ENCODE measurements around the gene ALDH4A1.

ALDH4A1 gene

DNA sequence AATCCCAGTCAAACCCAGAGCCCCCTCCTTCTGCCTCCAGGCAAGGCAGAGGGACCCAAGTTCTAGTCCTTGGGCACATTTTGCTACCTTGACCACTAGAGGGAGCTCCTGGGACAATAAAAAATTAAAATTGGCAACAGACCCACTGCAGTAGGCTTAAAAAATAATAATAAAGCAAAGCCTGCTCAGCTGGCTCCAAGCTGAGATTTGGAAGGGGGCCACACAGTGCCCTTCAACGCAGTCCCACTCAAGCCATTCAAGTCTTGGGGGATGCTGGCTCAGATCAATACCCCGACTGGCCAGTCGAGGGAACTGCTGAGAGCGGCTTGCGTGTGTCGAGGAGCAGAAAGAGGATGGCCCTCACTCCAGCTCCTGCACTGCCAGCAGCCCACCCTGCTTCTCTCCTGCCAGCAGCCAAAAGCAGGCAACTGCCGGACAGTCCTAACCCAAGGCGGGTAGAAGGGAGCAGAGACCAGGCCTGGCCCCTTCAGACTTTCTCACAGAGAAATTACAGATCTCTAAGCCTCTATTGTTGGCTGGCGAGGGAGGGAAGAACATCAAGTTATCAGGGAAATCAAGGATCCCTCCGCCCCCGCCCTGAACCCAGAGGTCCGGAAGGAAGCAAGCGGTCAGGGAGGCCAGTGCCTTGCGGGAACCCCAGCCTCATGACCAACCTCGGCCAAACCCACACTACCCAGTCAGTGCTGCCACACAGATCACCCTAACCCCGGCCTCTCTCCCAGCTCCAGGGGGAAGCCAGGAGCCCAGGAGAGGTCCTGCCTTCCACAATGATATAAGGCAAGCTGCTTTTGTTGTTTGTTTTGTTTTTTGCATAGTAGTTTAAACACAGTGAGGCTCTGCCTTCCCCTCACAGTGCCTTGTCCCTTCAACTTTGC lies 4.9 kb upstream of the ALDH4A1 start:
- Histone ChIP-seq H3K9ac (ENCODE audit: low read length) (no peak overlapping the region), H4K12ac (ENCODE audit: low read depth, low read length) (no peak overlapping the region), H3K14ac (ENCODE audit: low read length) (no peak overlapping the region), H2AFZ (ENCODE audit: insufficient read depth, low read length, poor library complexity) (no peak overlapping the region), H3K4me1 (ENCODE audit: control insufficient read depth in 1 of 2, insufficient read depth in 2 of 2, low read length in 2 of 2) (peaks cover 3 to 8% of the 10 kb centered on the region in 2 experiments), H3K4me2 (ENCODE audit: low read length) (no peak overlapping the region), H4K8ac (ENCODE audit: low read depth, low read length) (no peak overlapping the region), H3K18ac (ENCODE audit: low read length) (no peak overlapping the region), H3K79me2 (ENCODE audit: control insufficient read depth, insufficient read depth, low read length, poor library complexity) (peaks cover under 1% of the 10 kb centered on the region), H3K27ac (ENCODE audit: low read depth, low read length) (no peak overlapping the region), H3K79me1 (ENCODE audit: low read length) (peaks cover 10% of the 10 kb centered on the region), H3K36me3 (ENCODE audit: control insufficient read depth in 1 of 2, insufficient read depth in 2 of 2, low read length in 2 of 2) (peaks cover 51 to 54% of the 10 kb centered on the region in 2 experiments), H2BK120ac (ENCODE audit: insufficient read depth, low read length, poor library complexity) (no peak overlapping the region), H2AK5ac (ENCODE audit: low read length) (no peak overlapping the region), H3K4me3 (ENCODE audit: low read depth, low read length) (no peak overlapping the region), H3K4ac (ENCODE audit: low read depth, low read length) (no peak overlapping the region), H3K9me3 (ENCODE audit: insufficient read depth, low read depth, low read length) (peaks cover 3% of the 10 kb centered on the region), H3K23ac (ENCODE audit: low read length) (no peak overlapping the region), H4K91ac (ENCODE audit: low read depth, low read length) (no peak overlapping the region), H3K27me3 (ENCODE audit: insufficient read depth, low read length) (no peaks in the 10 kb centered on the region), H2BK5ac (ENCODE audit: low read depth, low read length, poor library complexity) (no peak overlapping the region), H2BK12ac (ENCODE audit: low read length) (peak overlapping the region; percentile 65)
- DNase-seq, result peak; percentile 27 to 85
- no CpG with 5 or more reads among the region's 16 CpGs for WGBS (ENCODE audit: extremely low coverage, insufficient coverage, insufficient read length)

GRCh38 chr1:18903291-18903756 lies 969 bp upstream of the ALDH4A1 start:
- Histone ChIP-seq H2AFZ (ENCODE audit: insufficient read depth, low read length, poor library complexity) (peak overlapping the region; percentile 89), H3K27me3 (ENCODE audit: insufficient read depth, low read length) (no peaks in the 10 kb centered on the region), H3K4me1 (ENCODE audit: control insufficient read depth in 1 of 2, insufficient read depth in 2 of 2, low read length in 2 of 2) (peaks cover 10 to 19% of the 10 kb centered on the region in 2 experiments), H3K23ac (ENCODE audit: low read length) (no peak overlapping the region), H3K9ac (ENCODE audit: low read length) (no peak overlapping the region), H4K12ac (ENCODE audit: low read depth, low read length) (no peak overlapping the region), H3K79me1 (ENCODE audit: low read length) (peaks cover 19% of the 10 kb centered on the region), H3K36me3 (ENCODE audit: control insufficient read depth in 1 of 2, insufficient read depth in 2 of 2, low read length in 2 of 2) (peaks cover 16 to 28% of the 10 kb centered on the region in 2 experiments), H3K79me2 (ENCODE audit: control insufficient read depth, insufficient read depth, low read length, poor library complexity) (peaks cover 8% of the 10 kb centered on the region), H2BK5ac (ENCODE audit: low read depth, low read length, poor library complexity) (no peak overlapping the region), H3K4me2 (ENCODE audit: low read length) (peak overlapping the region; percentile 98), H3K27ac (ENCODE audit: low read depth, low read length) (peak overlapping the region; percentile 95), H3K4me3 (ENCODE audit: low read depth, low read length) (no peak overlapping the region), H3K14ac (ENCODE audit: low read length) (no peak overlapping the region), H4K8ac (ENCODE audit: low read depth, low read length) (no peak overlapping the region), H2BK12ac (ENCODE audit: low read length) (no peak overlapping the region), H3K4ac (ENCODE audit: low read depth, low read length) (no peak overlapping the region), H2BK120ac (ENCODE audit: insufficient read depth, low read length, poor library complexity) (no peak overlapping the region), H4K91ac (ENCODE audit: low read depth, low read length) (no peak overlapping the region), H2AK5ac (ENCODE audit: low read length) (no peak overlapping the region), H3K9me3 (ENCODE audit: insufficient read depth, low read depth, low read length) (no peaks in the 10 kb centered on the region), H3K18ac (ENCODE audit: low read length) (no peak overlapping the region)
- no peak for DNase-seq
- WGBS (ENCODE audit: extremely low coverage, insufficient coverage, insufficient read length), result no CpG with 5 or more reads among the region's 8 CpGs

GRCh38 chr1:18901952-18902522 lies 318 bp downstream of the ALDH4A1 start:
- Histone ChIP-seq H2BK120ac (ENCODE audit: insufficient read depth, low read length, poor library complexity) (peak overlapping the region; percentile 92), H2BK5ac (ENCODE audit: low read depth, low read length, poor library complexity) (peak overlapping the region; percentile 94), H3K18ac (ENCODE audit: low read length) (peak overlapping the region; percentile 88), H3K27ac (ENCODE audit: low read depth, low read length) (peak overlapping the region; percentile 77), H3K4ac (ENCODE audit: low read depth, low read length) (peak overlapping the region; percentile 83), H3K9ac (ENCODE audit: low read length) (peak overlapping the region; percentile 47), H3K4me3 (ENCODE audit: low read depth, low read length) (peak overlapping the region; percentile 79), H4K12ac (ENCODE audit: low read depth, low read length) (peak overlapping the region; percentile 84), H4K8ac (ENCODE audit: low read depth, low read length) (peak overlapping the region; percentile 85), H2AFZ (ENCODE audit: insufficient read depth, low read length, poor library complexity) (peak overlapping the region; percentile 93), H3K79me2 (ENCODE audit: control insufficient read depth, insufficient read depth, low read length, poor library complexity) (peaks cover 8% of the 10 kb centered on the region), H4K91ac (ENCODE audit: low read depth, low read length) (peak overlapping the region; percentile 95), H3K36me3 (ENCODE audit: control insufficient read depth in 1 of 2, insufficient read depth in 2 of 2, low read length in 2 of 2) (peaks cover 16 to 23% of the 10 kb centered on the region in 2 experiments), H3K14ac (ENCODE audit: low read length) (peak overlapping the region; percentile 89), H3K9me3 (ENCODE audit: insufficient read depth, low read depth, low read length) (peaks cover 2% of the 10 kb centered on the region), H3K4me1 (ENCODE audit: control insufficient read depth in 1 of 2, insufficient read depth in 2 of 2, low read length in 2 of 2) (peaks cover 10 to 19% of the 10 kb centered on the region in 2 experiments), H3K23ac (ENCODE audit: low read length) (no peak overlapping the region), H3K4me2 (ENCODE audit: low read length) (peak overlapping the region; percentile 98), H3K79me1 (ENCODE audit: low read length) (peaks cover 19% of the 10 kb centered on the region), H2AK5ac (ENCODE audit: low read length) (peak overlapping the region; percentile 79), H2BK12ac (ENCODE audit: low read length) (peak overlapping the region; percentile 78), H3K27me3 (ENCODE audit: insufficient read depth, low read length) (no peaks in the 10 kb centered on the region)
- WGBS (ENCODE audit: extremely low coverage, insufficient coverage, insufficient read length), result no CpG with 5 or more reads among the region's 44 CpGs
- DNase-seq, result peak in 1 of 2 donors; percentile 19

DNA sequence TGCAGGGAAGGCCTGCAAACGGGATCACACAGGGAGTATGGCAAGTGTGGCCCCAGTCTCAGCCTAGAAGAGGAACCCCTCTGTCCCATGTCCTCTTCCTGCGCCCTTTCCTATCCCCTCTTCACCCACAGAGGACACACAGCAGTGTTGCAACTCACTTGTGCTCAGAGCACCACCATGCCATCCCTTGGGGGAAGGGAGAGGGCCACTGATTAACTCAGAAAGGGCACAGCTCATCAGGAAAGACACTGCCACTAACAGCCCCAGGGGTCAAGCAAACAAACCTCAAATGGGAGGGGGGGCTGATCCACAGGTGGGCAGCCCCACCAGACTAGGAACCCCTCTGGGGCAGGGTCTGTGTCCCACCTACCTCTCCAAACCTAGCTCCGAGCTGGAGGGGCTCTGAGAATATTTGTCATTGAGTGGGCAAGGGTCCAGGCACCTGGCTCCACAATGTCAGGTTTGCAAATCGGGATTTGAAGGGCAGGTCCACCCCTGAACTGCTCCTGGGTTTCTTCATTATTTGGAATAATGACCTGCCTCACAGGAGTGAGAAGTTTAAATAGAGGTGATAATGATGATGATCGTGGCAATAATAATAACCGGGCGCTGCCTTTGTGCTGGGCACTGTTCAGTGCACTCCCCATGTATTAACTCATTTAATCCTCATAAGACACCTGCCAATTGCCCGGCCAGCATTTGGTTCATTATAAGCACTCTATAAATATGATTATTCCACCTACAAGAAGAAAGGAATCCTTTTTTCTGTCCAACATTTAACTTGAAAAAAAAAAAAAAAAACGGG lies 1.0 kb downstream of the ALDH4A1 start:
- DNase-seq, result no peak
- H3K79me2 ChIP-seq (ENCODE audit: control insufficient read depth, insufficient read depth, low read length, poor library complexity), result peaks cover 8% of the 10 kb centered on the region
- H3K18ac ChIP-seq (ENCODE audit: low read length), result peak overlapping the region; percentile 53

More for the DNA sequence above, 1.0 kb downstream of the ALDH4A1 start:
- Histone ChIP-seq H2BK5ac (ENCODE audit: low read depth, low read length, poor library complexity) (no peak overlapping the region), H3K4ac (ENCODE audit: low read depth, low read length) (peak overlapping the region; percentile 46), H4K12ac (ENCODE audit: low read depth, low read length) (peak overlapping the region; percentile 48), H3K9ac (ENCODE audit: low read length) (no peak overlapping the region), H2AFZ (ENCODE audit: insufficient read depth, low read length, poor library complexity) (no peak overlapping the region), H2AK5ac (ENCODE audit: low read length) (peak overlapping the region; percentile 86), H2BK120ac (ENCODE audit: insufficient read depth, low read length, poor library complexity) (no peak overlapping the region), H3K4me3 (ENCODE audit: low read depth, low read length) (no peak overlapping the region), H4K8ac (ENCODE audit: low read depth, low read length) (peak overlapping the region; percentile 17), H3K14ac (ENCODE audit: low read length) (peak overlapping the region; percentile 8), H3K4me2 (ENCODE audit: low read length) (peak overlapping the region; percentile 98), H4K91ac (ENCODE audit: low read depth, low read length) (no peak overlapping the region), H3K27me3 (ENCODE audit: insufficient read depth, low read length) (no peaks in the 10 kb centered on the region), H3K4me1 (ENCODE audit: control insufficient read depth in 1 of 2, insufficient read depth in 2 of 2, low read length in 2 of 2) (peaks cover 10 to 19% of the 10 kb centered on the region in 2 experiments), H3K36me3 (ENCODE audit: control insufficient read depth in 1 of 2, insufficient read depth in 2 of 2, low read length in 2 of 2) (peaks cover 16 to 23% of the 10 kb centered on the region in 2 experiments), H2BK12ac (ENCODE audit: low read length) (peak overlapping the region; percentile 18), H3K23ac (ENCODE audit: low read length) (no peak overlapping the region), H3K27ac (ENCODE audit: low read depth, low read length) (no peak overlapping the region), H3K79me1 (ENCODE audit: low read length) (peaks cover 19% of the 10 kb centered on the region), H3K9me3 (ENCODE audit: insufficient read depth, low read depth, low read length) (peaks cover 2% of the 10 kb centered on the region)
- no CpG with 5 or more reads among the region's 9 CpGs for WGBS (ENCODE audit: extremely low coverage, insufficient coverage, insufficient read length)
